Putamen (tissue), 1 donor: ENCODE data around the gene IRF9.

Experiments
- DNase-seq: peaks from one replicate; pipeline ENCODE4 v3.0.0-alpha.2; 2016; ENCODE audit warnings: low spot score

IRF9 gene

GRCh38 chr14:24149302-24149969 lies 11.6 kb upstream of the IRF9 start:
- DNase-seq = no peak

GRCh38 chr14:24150061-24150460 lies 11.0 kb upstream of the IRF9 start:
- DNase-seq = no peak

GRCh38 chr14:24150567-24150966 lies 10.5 kb upstream of the IRF9 start:
- DNase-seq = no peak

GRCh38 chr14:24150993-24151392 lies 10.1 kb upstream of the IRF9 start:
- DNase-seq = no peak

GRCh38 chr14:24151404-24152080 lies 9.5 kb upstream of the IRF9 start:
- no peak for DNase-seq

- DNase-seq = no peak
Observed at GRCh38 chr14:24155100-24155499, 6.0 kb upstream of the IRF9 start.

GRCh38 chr14:24156840-24157239 lies 4.2 kb upstream of the IRF9 start:
- DNase-seq = no peak

- no peak for DNase-seq
Observed at GRCh38 chr14:24157331-24157730, 3.7 kb upstream of the IRF9 start.

GRCh38 chr14:24159777-24160498 lies 1.1 kb upstream of the IRF9 start:
- no peak for DNase-seq

GRCh38 chr14:24160499-24160849 lies 591 bp upstream of the IRF9 start:
- no peak for DNase-seq

- DNase-seq = no peak
Observed at GRCh38 chr14:24162093-24162492, 1.0 kb downstream of the IRF9 start.

- DNase-seq = no peak
Observed at GRCh38 chr14:24164518-24164991, 3.5 kb downstream of the IRF9 start.

- DNase-seq = no peak
Observed at GRCh38 chr14:24165785-24166184, 4.7 kb downstream of the IRF9 start.

- DNase-seq = no peak
Observed at GRCh38 chr14:24167469-24168114, 6.5 kb downstream of the IRF9 start.

GRCh38 chr14:24171422-24172260 lies 10.6 kb downstream of the IRF9 start, which contains the start of gene REC8:
TSS of gene REC8 (plus strand) at chr14:24172080. CDS start at chr14:24172553, 473 bp downstream.
- DNase-seq = peak; percentile 94

GRCh38 chr14:24172261-24172860 lies 11.3 kb downstream of the IRF9 start:
- DNase-seq = no peak

- DNase-seq = no peak
Observed at GRCh38 chr14:24172871-24173281, 11.8 kb downstream of the IRF9 start.

- no peak for DNase-seq
Observed at GRCh38 chr14:24176599-24176998, 15.5 kb downstream of the IRF9 start.

GRCh38 chr14:24177041-24177825 lies 16.2 kb downstream of the IRF9 start:
- DNase-seq = no peak

GRCh38 chr14:24177891-24178290 lies 16.8 kb downstream of the IRF9 start:
- no peak for DNase-seq
